Panc1 (cell line): ENCODE data around the gene GDPD1. TPM values are rescaled to one million over a fixed set of nuclear protein-coding genes. Genes with fewer than 3 reads are reported as not detected.

Experiments used
- ATAC-seq: fragments of 200-7000 bp; cut with Tn5 transposase; 2 replicates; pipeline ENCODE4 v1.9.1; 2020; ENCODE audit warnings: mild to moderate bottlenecking, moderate library complexity
- BruUV-seq: library from RNA; stranded (reverse); fragments of 400-500 nt; replicated peaks from 2 replicates; lab custom pipeline; 2021; lab: Mats Ljungman, UMichigan
- CTCF ChIA-PET: fragments of 300-600 bp; sonication (Branson Sonifier 250); formaldehyde crosslinking; loops from one replicate; lab custom pipeline; 2022; ENCODE audit warnings: antibody characterized with exemption; lab: Charles Lee
- POLR2A ChIA-PET: fragments of 300-600 bp; sonication (Branson Sonifier 250); formaldehyde crosslinking; loops from one replicate; lab custom pipeline; 2022; ENCODE audit warnings: antibody characterized with exemption; lab: Charles Lee
- DNase-seq: peaks from one replicate; pipeline ENCODE4 v3.0.0-alpha.2; 2010; ENCODE audit warnings: low read depth, low spot score
- H3K27ac ChIP-seq: 2 replicates; pipeline ENCODE4 v1.5.1; 2011; ENCODE audit warnings: mild to moderate bottlenecking, low read length, inconsistent platforms
- H3K27me3 ChIP-seq: fragments of 200-500 bp; sonication (Bioruptor generic); 2 replicates; pipeline ENCODE4 v1.6.0; 2014; ENCODE audit warnings: low read length, inconsistent platforms; ENCODE audit not compliant: control insufficient read depth, insufficient read depth
- H3K36me3 ChIP-seq: fragments of 200-500 bp; sonication (Bioruptor generic); 2 replicates; pipeline ENCODE4 v1.5.1; 2014; ENCODE audit warnings: inconsistent platforms, mild to moderate bottlenecking, low read length, moderate library complexity; ENCODE audit not compliant: control insufficient read depth, insufficient read depth
- H3K4me1 ChIP-seq: 2 replicates; pipeline ENCODE4 v1.5.1; 2011; ENCODE audit warnings: inconsistent platforms, mild to moderate bottlenecking, low read length, moderate library complexity; ENCODE audit not compliant: control insufficient read depth, insufficient read depth
- H3K4me3 ChIP-seq, 2 experiments: 2 replicates each; pipeline ENCODE4 v1.5.1; 2011 to 2012; ENCODE audit warnings: low read depth in 2 of 2, low read length in 2 of 2, mild to moderate bottlenecking in 2 of 2, inconsistent platforms in 1 of 2, moderate library complexity in 1 of 2
- H3K9me3 ChIP-seq: fragments of 200-500 bp; sonication (Bioruptor generic); 2 replicates; pipeline ENCODE4 v1.5.1; 2014; ENCODE audit warnings: low read depth, mild to moderate bottlenecking, inconsistent platforms, low read length, moderate library complexity; ENCODE audit not compliant: control insufficient read depth, insufficient read depth
- CTCF ChIP-seq: fragments of 450-650 bp; IDR thresholded peaks from 2 replicates; pipeline ENCODE4 v1.5.1; 2017; ENCODE audit warnings: mild to moderate bottlenecking
- POLR2AphosphoS5 ChIP-seq: IDR thresholded peaks from 2 replicates; pipeline ENCODE4 v1.6.1; 2012; ENCODE audit warnings: mild to moderate bottlenecking, low read depth, low read length, moderate library complexity
- SIN3A ChIP-seq: IDR thresholded peaks from 2 replicates; pipeline ENCODE4 v1.6.1; 2012; ENCODE audit warnings: low read depth, mild to moderate bottlenecking, low read length, moderate library complexity, borderline replicate concordance; ENCODE audit not compliant: insufficient read depth
- TCF7L2 ChIP-seq: IDR thresholded peaks from 2 replicates; pipeline ENCODE4 v1.6.1; 2011; ENCODE audit warnings: mild to moderate bottlenecking, low read depth, low read length, inconsistent platforms
- in situ Hi-C: cut with HindIII; loops from 2 replicates; pipeline ENCODE4 v1.10.0; 2016; ENCODE audit warnings: low sequenced_read_pairs, low pct_unique_long_range_greater_than_20kb
- intact Hi-C: fragments of 100-400 bp; cut with micrococcal nuclease; formaldehyde crosslinking; loops from one replicate; pipeline ENCODE4 v1.10.0; 2022; ENCODE audit not compliant: unreplicated experiment
- total RNA-seq: library from RNA; stranded (reverse); gene quantifications from one replicate; pipeline ENCODE4 v1.2.1, GENCODE V29; 2021; ENCODE audit not compliant: unreplicated experiment
- TF ChIP-seq, protein P1 (sequence below), 2 experiments: IDR thresholded peaks; 2 replicates each; pipeline ENCODE4 v1.6.1; 2011 to 2012; ENCODE audit warnings: low read depth in 2 of 2, control low read depth in 1 of 2, low read length in 1 of 2, mild to moderate bottlenecking in 1 of 2, moderate library complexity in 1 of 2; ENCODE audit not compliant: insufficient read depth in 1 of 2

GDPD1 gene
- total RNA-seq, 1 experiment from 2014 or later, result 0.26 TPM

DNA sequence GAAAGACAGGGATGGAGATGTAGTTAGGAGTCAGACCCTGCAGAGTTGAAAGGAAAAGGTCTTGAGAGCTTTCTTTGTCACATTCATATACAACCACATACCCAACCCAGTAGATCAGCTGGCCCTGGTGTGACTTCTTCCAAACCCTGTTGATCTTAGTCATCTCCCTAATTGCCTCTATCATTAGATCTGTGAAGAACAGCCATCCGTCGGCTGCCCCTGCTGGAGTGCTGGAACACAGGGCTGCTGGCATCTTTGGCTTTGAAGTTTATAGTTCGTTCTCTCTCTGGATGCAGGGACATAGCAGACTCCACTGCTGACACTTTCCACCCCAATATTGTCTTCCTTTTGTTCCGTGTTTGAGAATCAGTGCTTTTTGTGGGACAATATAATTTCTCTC is 20.9 kb upstream of the GDPD1 start:
- H3K4me3 ChIP-seq, result no peak overlapping the region
- H3K4me1 ChIP-seq, result no peaks in the 10 kb centered on the region
- DNase-seq (no peak), ATAC-seq (no peak)
- in situ Hi-C loops (no loop called here), intact Hi-C loops (no loop called here)
- no peaks in the 10 kb centered on the region for H3K9me3 ChIP-seq
- ChIA-PET POLR2A (no interaction called here), CTCF (no interaction called here)
- BruUV-seq, result no TSS peak
- H3K27ac ChIP-seq, result no peak overlapping the region
- H3K27me3 ChIP-seq, result no peaks in the 10 kb centered on the region
- TF ChIP-seq CTCF (no peak), SIN3A (no peak), TCF7L2 (no peak), POLR2AphosphoS5 (no peak)
- TF ChIP-seq, protein P1, sequence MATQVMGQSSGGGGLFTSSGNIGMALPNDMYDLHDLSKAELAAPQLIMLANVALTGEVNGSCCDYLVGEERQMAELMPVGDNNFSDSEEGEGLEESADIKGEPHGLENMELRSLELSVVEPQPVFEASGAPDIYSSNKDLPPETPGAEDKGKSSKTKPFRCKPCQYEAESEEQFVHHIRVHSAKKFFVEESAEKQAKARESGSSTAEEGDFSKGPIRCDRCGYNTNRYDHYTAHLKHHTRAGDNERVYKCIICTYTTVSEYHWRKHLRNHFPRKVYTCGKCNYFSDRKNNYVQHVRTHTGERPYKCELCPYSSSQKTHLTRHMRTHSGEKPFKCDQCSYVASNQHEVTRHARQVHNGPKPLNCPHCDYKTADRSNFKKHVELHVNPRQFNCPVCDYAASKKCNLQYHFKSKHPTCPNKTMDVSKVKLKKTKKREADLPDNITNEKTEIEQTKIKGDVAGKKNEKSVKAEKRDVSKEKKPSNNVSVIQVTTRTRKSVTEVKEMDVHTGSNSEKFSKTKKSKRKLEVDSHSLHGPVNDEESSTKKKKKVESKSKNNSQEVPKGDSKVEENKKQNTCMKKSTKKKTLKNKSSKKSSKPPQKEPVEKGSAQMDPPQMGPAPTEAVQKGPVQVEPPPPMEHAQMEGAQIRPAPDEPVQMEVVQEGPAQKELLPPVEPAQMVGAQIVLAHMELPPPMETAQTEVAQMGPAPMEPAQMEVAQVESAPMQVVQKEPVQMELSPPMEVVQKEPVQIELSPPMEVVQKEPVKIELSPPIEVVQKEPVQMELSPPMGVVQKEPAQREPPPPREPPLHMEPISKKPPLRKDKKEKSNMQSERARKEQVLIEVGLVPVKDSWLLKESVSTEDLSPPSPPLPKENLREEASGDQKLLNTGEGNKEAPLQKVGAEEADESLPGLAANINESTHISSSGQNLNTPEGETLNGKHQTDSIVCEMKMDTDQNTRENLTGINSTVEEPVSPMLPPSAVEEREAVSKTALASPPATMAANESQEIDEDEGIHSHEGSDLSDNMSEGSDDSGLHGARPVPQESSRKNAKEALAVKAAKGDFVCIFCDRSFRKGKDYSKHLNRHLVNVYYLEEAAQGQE (IDR thresholded peaks at IDR 0.05; ENCODE audit: insufficient read depth in 1 of 2, low read depth in 2 of 2, low read length in 1 of 2), result no peak
- peaks cover 4% of the 10 kb centered on the region for H3K36me3 ChIP-seq

- BruUV-seq, result no TSS peak
- intact Hi-C loops, result no loop called here
- Histone ChIP-seq H3K27ac (no peak overlapping the region), H3K4me3 (no peak overlapping the region), H3K9me3 (no peaks in the 10 kb centered on the region), H3K36me3 (peaks cover 2% of the 10 kb centered on the region; the same call in 1 of the 2 replicates), H3K4me1 (no peaks in the 10 kb centered on the region), H3K27me3 (no peaks in the 10 kb centered on the region)
- DNase-seq (no peak), ATAC-seq (no peak)
- no peak for TF ChIP-seq TCF7L2
- no peak for TF ChIP-seq CTCF
- TF ChIP-seq SIN3A, result no peak
- TF ChIP-seq POLR2AphosphoS5, result no peak
- TF ChIP-seq, protein P1 (IDR thresholded peaks at IDR 0.05; ENCODE audit: insufficient read depth in 1 of 2, low read depth in 2 of 2, low read length in 1 of 2), result no peak
- POLR2A ChIA-PET, result no interaction called here
- in situ Hi-C loops, result no loop called here
- CTCF ChIA-PET, result interaction anchor here (0.6 kb wide), 1 partner anchor 40 kb away, joined by 3 read pairs; no protein-coding TSS in a partner anchor
Measured at GRCh38 chr17:59202320-59202719, 18.0 kb upstream of the GDPD1 start.
